GM21360 (cell line): Measurements from ENCODE around the gene PERM1.
"Not testable (repeated sequence)": the region's sequence is repeated elsewhere in the genome, so short reads cannot be mapped to it uniquely, and the experiment has no call there.

ENCODE experiments used
- ATAC-seq: cut with Tn5 transposase; IDR thresholded peaks from one replicate; pipeline ENCODE4 v1.9.1; 2021; ENCODE audit warnings: mild to moderate bottlenecking, moderate library complexity; ENCODE audit not compliant: unreplicated experiment

The PERM1 gene

GRCh38 chr1:981955-982558 is at the start of gene PERM1:
Gene PERM1 (minus strand): TSS chr1:982093. CDS start chr1:981029, 1,064 bp downstream.
- ATAC-seq, result no peak

GRCh38 chr1:1030867-1031658 is 49.2 kb upstream of the PERM1 start:
- not testable (repeated sequence) for ATAC-seq

GRCh38 chr1:1027791-1028190 is 45.9 kb upstream of the PERM1 start:
- ATAC-seq, result no peak

DNA sequence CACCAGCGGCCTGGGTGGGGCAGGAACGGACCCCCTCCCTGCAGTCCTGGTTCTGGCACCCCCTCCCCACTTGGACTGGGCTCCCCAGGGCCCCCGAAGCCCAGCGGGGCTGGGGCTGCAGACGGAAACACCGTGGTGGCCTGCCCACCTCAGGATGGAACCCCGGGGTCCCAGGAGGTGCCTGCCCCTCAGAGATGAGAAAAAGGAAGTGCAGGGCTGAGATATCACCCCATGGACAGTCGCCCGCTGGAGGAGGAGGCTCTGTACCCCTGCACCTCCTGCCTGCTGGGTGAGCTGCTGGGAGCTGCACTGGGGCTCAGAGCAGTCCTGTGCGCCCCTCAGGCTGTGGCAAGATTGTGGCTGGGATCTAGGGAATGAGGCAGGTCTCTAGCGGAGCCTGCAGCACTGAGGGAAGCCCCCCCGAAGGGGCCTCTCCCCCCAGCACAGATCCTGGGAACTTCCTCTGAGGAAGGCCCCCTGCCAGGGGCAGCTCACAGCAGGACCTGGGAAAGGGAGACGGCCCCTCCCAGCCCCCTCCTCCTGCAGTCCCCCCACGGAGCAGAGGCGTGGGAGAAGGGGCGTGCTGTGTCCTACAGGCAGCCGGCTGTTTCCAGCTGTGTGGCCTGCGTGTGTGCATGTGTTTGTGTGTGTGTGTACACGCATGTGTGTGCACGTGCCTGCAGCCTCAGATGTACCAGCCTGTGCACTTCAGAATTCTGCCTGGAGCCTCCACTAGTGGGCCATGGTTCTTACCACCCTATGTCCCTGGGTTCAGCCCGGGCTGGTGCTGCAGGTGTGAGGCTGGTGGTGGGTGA is 44.9 kb upstream of the PERM1 start:
- no peak for ATAC-seq

DNA sequence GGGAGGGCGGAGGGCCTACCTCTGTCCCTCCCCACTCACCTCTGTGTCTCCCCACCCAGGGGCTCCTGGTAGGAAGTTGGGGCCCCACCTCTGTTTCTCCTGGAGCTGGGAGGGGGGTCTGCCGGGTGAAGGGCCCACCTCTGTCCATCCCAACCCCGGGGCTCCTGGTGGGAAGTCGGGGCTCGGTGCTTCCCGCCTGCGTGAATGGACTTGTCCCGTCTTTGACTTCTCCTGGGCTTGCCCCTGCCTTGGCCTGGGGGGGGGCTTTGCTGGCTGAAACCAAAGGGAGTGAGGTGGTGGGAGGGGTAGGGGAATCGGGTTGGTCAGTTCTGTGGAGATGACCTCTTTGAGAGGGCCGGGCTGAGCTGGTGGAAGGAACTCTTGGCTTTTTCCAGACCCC is 43.8 kb upstream of the PERM1 start:
- ATAC-seq, result no peak

GRCh38 chr1:1024771-1025699 is 43.1 kb upstream of the PERM1 start:
- no peak for ATAC-seq

- no peak for ATAC-seq
Observed at GRCh38 chr1:1024149-1024770, 42.4 kb upstream of the PERM1 start.

DNA sequence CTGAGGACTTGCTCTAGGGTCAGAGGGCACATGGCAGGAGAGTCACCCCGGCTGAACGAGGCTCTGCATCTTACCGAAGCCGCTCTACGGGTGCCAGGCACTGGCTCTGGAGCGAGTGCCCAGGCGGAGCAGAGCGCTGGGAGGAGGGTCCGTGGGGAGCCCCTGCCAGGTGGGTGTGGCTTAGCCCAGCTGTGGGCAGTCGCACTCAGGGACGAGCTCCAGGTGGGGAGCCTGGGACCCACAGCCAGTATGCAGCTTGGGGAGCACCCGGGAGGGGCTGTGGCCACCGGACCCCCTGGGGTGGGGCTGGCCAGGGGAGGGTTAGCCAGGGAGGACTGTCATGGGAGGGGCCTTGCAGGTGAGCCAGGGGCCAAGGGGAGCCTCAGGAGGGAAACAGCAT is 41.8 kb upstream of the PERM1 start:
- no peak for ATAC-seq

- no peak for ATAC-seq
Observed at GRCh38 chr1:1022302-1023009, 40.6 kb upstream of the PERM1 start.

- ATAC-seq, result no peak
Observed at GRCh38 chr1:1021920-1022259, 40.0 kb upstream of the PERM1 start.

DNA sequence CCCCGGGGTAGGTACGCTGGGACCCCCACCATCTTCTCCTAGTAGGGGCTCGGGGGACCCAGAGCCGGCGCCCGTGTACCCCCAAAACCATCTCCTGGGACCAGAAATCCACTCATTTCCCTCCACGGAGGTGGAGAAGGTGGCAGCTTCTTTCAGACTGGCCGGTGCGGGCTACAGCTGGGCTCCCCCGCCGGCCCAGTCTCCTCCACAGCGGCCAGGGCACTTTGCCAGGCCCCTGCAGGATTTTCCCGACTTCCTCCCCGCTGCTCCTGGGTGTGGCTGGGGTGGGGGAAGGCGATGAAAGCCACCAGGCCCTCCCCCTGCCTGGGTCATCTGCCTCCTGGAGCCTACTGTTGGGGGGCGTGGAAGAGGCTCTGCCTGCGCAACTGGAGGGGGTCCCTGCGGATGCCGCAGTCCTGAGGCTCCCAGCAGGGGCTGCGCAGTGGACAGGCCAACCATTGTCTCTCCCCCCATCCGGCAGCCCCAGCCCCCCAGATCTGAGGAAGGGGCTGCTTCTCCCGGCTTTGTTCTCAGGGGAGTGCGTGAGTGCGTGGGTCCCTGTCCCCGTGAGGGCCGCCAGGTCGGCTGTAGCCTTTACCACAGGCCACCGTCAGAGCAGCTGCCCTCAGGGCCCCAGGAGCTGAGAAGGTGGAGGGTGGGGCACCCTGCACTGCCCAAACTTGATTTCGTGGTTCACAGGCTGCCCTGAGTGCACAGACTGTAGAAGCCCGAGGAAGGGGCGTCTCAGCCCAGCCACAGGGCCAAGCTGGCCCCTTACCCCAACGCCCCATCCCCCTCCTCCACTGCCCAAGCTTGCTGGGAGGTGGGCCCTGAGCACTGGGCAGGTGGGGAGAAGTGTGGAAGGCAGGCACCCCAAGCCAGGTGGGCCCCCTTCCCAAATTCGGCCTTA is 39.4 kb upstream of the PERM1 start:
- no peak for ATAC-seq

- ATAC-seq, result peak; percentile 21
Observed at GRCh38 chr1:1020415-1021009, 38.6 kb upstream of the PERM1 start.

- ATAC-seq, result peak; percentile 35
Observed at GRCh38 chr1:1020000-1020404, 38.1 kb upstream of the PERM1 start, which contains the start of gene AGRN. Gene AGRN (plus strand): TSS chr1:1020120. CDS start chr1:1020173, 53 bp downstream.

- peak; percentile 59 for ATAC-seq
Observed at GRCh38 chr1:1019122-1019999, 37.5 kb upstream of the PERM1 start.

DNA sequence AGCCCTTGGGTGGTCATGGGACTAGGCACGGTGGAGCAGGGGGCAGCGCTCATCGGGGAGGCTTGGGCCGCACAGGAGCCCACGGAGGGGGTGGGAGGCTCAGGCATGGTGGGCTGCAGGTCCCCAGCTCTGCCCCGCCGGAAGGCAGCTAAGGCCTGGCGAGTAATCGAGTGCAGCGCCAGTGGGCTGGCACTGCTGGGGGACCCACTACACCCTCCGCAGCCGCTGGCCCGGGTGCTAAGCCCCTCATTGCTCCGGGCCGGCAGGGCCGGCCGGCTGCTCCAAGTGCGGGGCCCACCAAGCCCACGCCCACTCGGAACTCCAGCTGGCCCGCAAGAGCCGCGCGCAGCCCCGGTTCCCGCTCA is 36.4 kb upstream of the PERM1 start:
- not testable (repeated sequence) for ATAC-seq

GRCh38 chr1:1017397-1018320 is 35.8 kb upstream of the PERM1 start:
- ATAC-seq, result not testable (repeated sequence)
